Gastroesophageal sphincter (tissue), 4 donors: Measurements from ENCODE around the gene CYP17A1. TPM values are rescaled to one million over a fixed set of nuclear protein-coding genes. Genes with fewer than 3 reads are reported as not detected.
"Not testable (repeated sequence)": the region's sequence is repeated elsewhere in the genome, so short reads cannot be mapped to it uniquely, and the experiment has no call there.

Source experiments
- ATAC-seq: fragments of 150-250 bp; one replicate; pipeline ENCODE4 v1.9.1; 2016; ENCODE audit warnings: mild to moderate bottlenecking, moderate library complexity
- H3K27ac ChIP-seq, 4 donors: fragments of 200-600 bp; sonication (generic) in 3 of 4; 1 replicate in 3 of 4; 2 replicates in 1 of 4; pipeline ENCODE4 v1.5.1; 2016 to 2019
- H3K27me3 ChIP-seq: fragments of 200-600 bp; sonication (generic); one replicate; pipeline ENCODE4 v1.5.1; 2019
- H3K36me3 ChIP-seq, 2 donors: fragments of 200-600 bp; sonication (generic); one replicate each; pipeline ENCODE4 v1.5.1; 2019; ENCODE audit warnings: control low read depth in 1 of 2
- H3K4me1 ChIP-seq, 3 donors: fragments of 200-600 bp; sonication (generic); 1 replicate in 2 of 3; 2 replicates in 1 of 3; pipeline ENCODE4 v1.5.1; 2016 to 2019; ENCODE audit warnings: control low read depth in 2 of 3
- H3K4me3 ChIP-seq, 2 donors: fragments of 200-600 bp; sonication (generic); one replicate each; pipeline ENCODE4 v1.5.1; 2019; ENCODE audit warnings: mild to moderate bottlenecking in 1 of 2, moderate library complexity in 1 of 2
- H3K9me3 ChIP-seq, 3 donors: fragments of 200-600 bp; sonication (generic); one replicate each; pipeline ENCODE4 v1.5.1; 2017 to 2019; ENCODE audit warnings: control low read depth in 2 of 3
- CTCF ChIP-seq, 4 experiments: fragments of 200-600 bp in 2 of 4; fragments of 450-650 bp in 2 of 4; sonication (generic) in 1 of 4; IDR thresholded peaks; one replicate each; pipeline ENCODE4 v1.5.1; 2017 to 2019; ENCODE audit warnings: antibody characterized with exemption in 4 of 4, mild to moderate bottlenecking in 2 of 4, moderate library complexity in 2 of 4
- EP300 ChIP-seq: sonication (generic); formaldehyde crosslinking; IDR thresholded peaks from one replicate; pipeline ENCODE4 v1.6.1; 2017; ENCODE audit warnings: antibody characterized with exemption, mild to moderate bottlenecking
- POLR2A ChIP-seq, 2 donors: fragments of 450-650 bp; IDR thresholded peaks; one replicate each; pipeline ENCODE4 v1.6.1; 2017; ENCODE audit warnings: antibody characterized with exemption in 2 of 2, mild to moderate bottlenecking in 2 of 2, moderate library complexity in 1 of 2
- POLR2AphosphoS5 ChIP-seq: sonication (generic); formaldehyde crosslinking; IDR thresholded peaks from one replicate; pipeline ENCODE4 v1.6.1; 2017; ENCODE audit warnings: antibody characterized with exemption
- WGBS, 2 donors: methylation state at CpG; one replicate each; pipeline ENCODE4 v1.1.5; 2018; ENCODE audit warnings: low coverage in 1 of 2; 5-methylcytosine and 5-hydroxymethylcytosine counted together
- total RNA-seq, 4 donors: library from RNA; depleted of rRNA; stranded (reverse); fragments of >200 nt; gene quantifications; one replicate each; pipeline ENCODE4 v1.1.0, GENCODE V29; 2016

CYP17A1 gene
- total RNA-seq, 4 donors from 2014 or later = not detected

GRCh38 chr10:102826148-102826796 lies 10.9 kb downstream of the CYP17A1 start:
- H3K36me3 ChIP-seq = no peaks in the 10 kb centered on the region
- no peak for ATAC-seq

GRCh38 chr10:102824664-102825063 lies 12.5 kb downstream of the CYP17A1 start:
- H3K9me3 ChIP-seq = no peaks in the 10 kb centered on the region
- H3K4me3 ChIP-seq = no peak overlapping the region
- no peak for ATAC-seq
- WGBS, 2 donors = 93% methylated on average over 3 of the region's 4 CpGs; no CpG with 5 or more reads in 1 of the 2 donors
- no peak overlapping the region for H3K27ac ChIP-seq
- TF ChIP-seq CTCF (IDR thresholded peaks at IDR 0.05) (no peak), POLR2A (IDR thresholded peaks at IDR 0.05) (no peak), POLR2AphosphoS5 (no peak), EP300 (no peak)
- no peaks in the 10 kb centered on the region for H3K27me3 ChIP-seq
- H3K4me1 ChIP-seq = no peaks in the 10 kb centered on the region
- no peaks in the 10 kb centered on the region for H3K36me3 ChIP-seq

More at GRCh38 chr10:102826148-102826796, 10.9 kb downstream of the CYP17A1 start:
- Histone ChIP-seq H3K27me3 (no peaks in the 10 kb centered on the region), H3K4me3 (no peak overlapping the region), H3K27ac (no peak overlapping the region), H3K4me1 (no peaks in the 10 kb centered on the region), H3K9me3 (no peaks in the 10 kb centered on the region)
- TF ChIP-seq CTCF (IDR thresholded peaks at IDR 0.05) (no peak), POLR2AphosphoS5 (no peak), EP300 (no peak), POLR2A (IDR thresholded peaks at IDR 0.05) (no peak)
- WGBS, 2 donors = 73 to 97% methylated on average over 3 to 5 of the region's 9 CpGs

GRCh38 chr10:102822222-102822621 lies 15.0 kb downstream of the CYP17A1 start:
- H3K27ac ChIP-seq = no peak overlapping the region
- no peaks in the 10 kb centered on the region for H3K36me3 ChIP-seq
- no peaks in the 10 kb centered on the region for H3K9me3 ChIP-seq
- no peak overlapping the region for H3K4me3 ChIP-seq
- no peak for ATAC-seq
- TF ChIP-seq POLR2AphosphoS5 (no peak), EP300 (no peak), POLR2A (IDR thresholded peaks at IDR 0.05) (no peak), CTCF (IDR thresholded peaks at IDR 0.05) (no peak)
- H3K27me3 ChIP-seq = no peaks in the 10 kb centered on the region
- peaks cover 0 to 11% (median 0%) of the 10 kb centered on the region in 3 donors for H3K4me1 ChIP-seq
- whole genome bisulfite sequencing, 2 donors = 86 to 90% methylated on average over 3 to 6 of the region's 12 CpGs

GRCh38 chr10:102820008-102820407 lies 17.2 kb downstream of the CYP17A1 start:
- H3K4me1 ChIP-seq = peaks cover 6 to 34% (median 20%) of the 10 kb centered on the region in 3 donors
- 96 to 100% methylated on average over 1 to 5 of the region's 5 CpGs for WGBS, 2 donors
- H3K27me3 ChIP-seq, H3K36me3 ChIP-seq, H3K9me3 ChIP-seq, H3K4me3 ChIP-seq, ATAC-seq: not testable (repeated sequence)
- H3K27ac ChIP-seq = peak overlapping the region in 2 of 4 donors; percentile 31 to 86

GRCh38 chr10:102819054-102819453 lies 18.2 kb downstream of the CYP17A1 start:
- Histone ChIP-seq H3K4me3 (no peak overlapping the region), H3K27ac (peak overlapping the region in 3 of 4 donors; percentile 75 to 86 (median 81)), H3K36me3 (peaks cover 0 to 12% of the 10 kb centered on the region in 2 donors), H3K27me3 (no peaks in the 10 kb centered on the region), H3K9me3 (no peaks in the 10 kb centered on the region), H3K4me1 (peaks cover 6 to 43% (median 29%) of the 10 kb centered on the region in 3 donors)
- peak; percentile 25 for ATAC-seq
- TF ChIP-seq CTCF (IDR thresholded peaks at IDR 0.05) (no peak), EP300 (no peak), POLR2AphosphoS5 (no peak), POLR2A (IDR thresholded peaks at IDR 0.05) (no peak)
- 64 to 100% methylated on average over 1 to 3 of the region's 6 CpGs for WGBS, 2 donors
